AG04450 (cell line): ENCODE measurements around the gene SLC23A2. TPM values are rescaled to one million over a fixed set of nuclear protein-coding genes. Genes with fewer than 3 reads are reported as not detected.

Experiments used
- CTCF ChIA-PET: fragments of 300-600, 350-600 bp; formaldehyde crosslinking; extraction: SDS; loops from one replicate; lab custom pipeline; 2022; ENCODE audit warnings: antibody characterized with exemption, inconsistent platforms; lab: Charles Lee
- POLR2A ChIA-PET: fragments of 350-600 bp; formaldehyde crosslinking; extraction: SDS; loops from one replicate; lab custom pipeline; 2021; ENCODE audit warnings: antibody characterized with exemption, inconsistent platforms; lab: Yijun Ruan, JAX
- DNase-seq: peaks from one replicate; pipeline ENCODE4 v3.0.0-alpha.2; 2011; ENCODE audit warnings: low read depth, low spot score
- H3K27ac ChIP-seq: one replicate; pipeline ENCODE4 v1.5.1; 2012; ENCODE audit warnings: low read depth, low read length, control low read depth
- H3K27me3 ChIP-seq: one replicate; pipeline ENCODE4 v1.6.0; 2012; ENCODE audit warnings: low read length; ENCODE audit not compliant: control insufficient read depth, insufficient read depth
- H3K4me3 ChIP-seq: 2 replicates; pipeline ENCODE4 v1.5.1; 2011; ENCODE audit warnings: mild to moderate bottlenecking, low read depth, low read length, control low read depth
- H3K9me3 ChIP-seq: 2 replicates; pipeline ENCODE4 v1.5.1; 2012; ENCODE audit warnings: low read length; ENCODE audit not compliant: control insufficient read depth, insufficient read depth
- polyA plus RNA-seq: library from polyadenylated mRNA; depleted of rRNA; stranded (reverse); fragments of >200 nt; gene quantifications from 2 replicates; pipeline ENCODE4 v1.2.3, GENCODE V29; 2011
- TF ChIP-seq, protein P1 (sequence below): IDR thresholded peaks from 2 replicates; pipeline ENCODE4 v1.5.1; 2011; ENCODE audit warnings: low read depth, low read length, control low read depth, inconsistent platforms

The SLC23A2 gene
- polyA plus RNA-seq, 1 experiment, result 17.9 TPM

- H3K9me3 ChIP-seq, result no peaks in the 10 kb centered on the region
- peak overlapping the region; percentile 72 for H3K27ac ChIP-seq
- POLR2A ChIA-PET, result interaction anchor here (0.9 kb wide), 1 partner anchor 9 kb away, joined by 3 read pairs; no protein-coding TSS in a partner anchor
- no peak for DNase-seq
- no peaks in the 10 kb centered on the region for H3K27me3 ChIP-seq
- TF ChIP-seq, protein P1, sequence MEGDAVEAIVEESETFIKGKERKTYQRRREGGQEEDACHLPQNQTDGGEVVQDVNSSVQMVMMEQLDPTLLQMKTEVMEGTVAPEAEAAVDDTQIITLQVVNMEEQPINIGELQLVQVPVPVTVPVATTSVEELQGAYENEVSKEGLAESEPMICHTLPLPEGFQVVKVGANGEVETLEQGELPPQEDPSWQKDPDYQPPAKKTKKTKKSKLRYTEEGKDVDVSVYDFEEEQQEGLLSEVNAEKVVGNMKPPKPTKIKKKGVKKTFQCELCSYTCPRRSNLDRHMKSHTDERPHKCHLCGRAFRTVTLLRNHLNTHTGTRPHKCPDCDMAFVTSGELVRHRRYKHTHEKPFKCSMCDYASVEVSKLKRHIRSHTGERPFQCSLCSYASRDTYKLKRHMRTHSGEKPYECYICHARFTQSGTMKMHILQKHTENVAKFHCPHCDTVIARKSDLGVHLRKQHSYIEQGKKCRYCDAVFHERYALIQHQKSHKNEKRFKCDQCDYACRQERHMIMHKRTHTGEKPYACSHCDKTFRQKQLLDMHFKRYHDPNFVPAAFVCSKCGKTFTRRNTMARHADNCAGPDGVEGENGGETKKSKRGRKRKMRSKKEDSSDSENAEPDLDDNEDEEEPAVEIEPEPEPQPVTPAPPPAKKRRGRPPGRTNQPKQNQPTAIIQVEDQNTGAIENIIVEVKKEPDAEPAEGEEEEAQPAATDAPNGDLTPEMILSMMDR, result no peak
- no peak overlapping the region for H3K4me3 ChIP-seq
- CTCF ChIA-PET, result interaction anchor here (0.5 to 1.2 kb wide), 4 partner anchors 18 to 343 kb away, joined by 3 to 5 read pairs (median 3); no protein-coding TSS in a partner anchor
Measured at GRCh38 chr20:4951299-4951698, 50.0 kb downstream of the SLC23A2 start.

DNA sequence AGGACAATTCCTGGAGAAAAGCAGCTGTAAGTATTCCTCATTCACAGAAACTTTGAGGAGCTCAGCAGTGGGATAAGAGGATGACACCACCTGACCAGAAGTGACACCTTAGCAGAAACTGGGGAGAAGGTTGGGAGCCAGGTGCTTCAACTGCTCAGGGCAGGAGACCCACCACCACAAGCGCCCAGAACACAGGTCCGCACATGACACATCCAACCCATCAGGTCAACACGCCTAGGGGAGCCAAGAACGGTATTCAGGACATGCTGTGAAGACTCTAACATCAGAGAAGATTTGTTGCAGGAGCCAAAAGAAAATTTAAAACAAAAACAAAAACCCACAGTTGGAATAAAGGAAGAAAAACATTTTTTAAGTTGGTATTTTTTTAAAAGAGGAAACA lies 50.5 kb downstream of the SLC23A2 start:
- Histone ChIP-seq H3K27ac (peak overlapping the region; percentile 72), H3K4me3 (no peak overlapping the region), H3K9me3 (no peaks in the 10 kb centered on the region), H3K27me3 (no peaks in the 10 kb centered on the region)
- no peak for DNase-seq
- ChIA-PET CTCF (interaction anchor here (0.5 to 2.6 kb wide), 9 partner anchors 19 to 343 kb away, joined by 3 to 15 read pairs (median 3); no protein-coding TSS in a partner anchor), POLR2A (interaction anchor here (0.9 kb wide), 1 partner anchor 9 kb away, joined by 3 read pairs; no protein-coding TSS in a partner anchor)
- TF ChIP-seq, protein P1, result no peak

DNA sequence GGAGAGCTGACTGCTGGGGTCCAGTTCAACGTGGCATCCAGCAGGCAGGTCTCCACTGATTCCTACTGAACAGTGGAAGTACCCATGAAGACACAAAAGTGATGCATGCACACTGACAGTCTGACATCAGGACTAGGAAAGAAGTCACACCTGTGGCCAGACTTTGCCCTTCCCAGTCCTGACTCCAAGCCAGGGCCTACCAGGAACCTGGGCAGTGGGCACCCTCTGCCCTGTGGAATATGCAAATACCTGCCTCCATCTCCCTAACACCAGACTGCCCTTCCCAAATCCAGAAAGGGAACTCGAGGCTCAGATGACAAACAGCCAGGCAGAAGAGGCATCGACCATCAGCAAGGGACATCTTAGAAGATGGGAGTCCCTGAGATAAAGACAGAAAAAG lies 50.9 kb downstream of the SLC23A2 start:
- CTCF ChIA-PET, result interaction anchor here (0.7 to 2.6 kb wide), 9 partner anchors 19 to 342 kb away, joined by 3 to 15 read pairs (median 4); no protein-coding TSS in a partner anchor
- TF ChIP-seq, protein P1, result no peak
- H3K9me3 ChIP-seq, result no peaks in the 10 kb centered on the region
- H3K4me3 ChIP-seq, result no peak overlapping the region
- no peak for DNase-seq
- POLR2A ChIA-PET, result interaction anchor here (0.6 kb wide), 1 partner anchor 12 kb away, joined by 8 read pairs; no protein-coding TSS in a partner anchor
- H3K27ac ChIP-seq, result no peak overlapping the region
- H3K27me3 ChIP-seq, result no peaks in the 10 kb centered on the region

DNA sequence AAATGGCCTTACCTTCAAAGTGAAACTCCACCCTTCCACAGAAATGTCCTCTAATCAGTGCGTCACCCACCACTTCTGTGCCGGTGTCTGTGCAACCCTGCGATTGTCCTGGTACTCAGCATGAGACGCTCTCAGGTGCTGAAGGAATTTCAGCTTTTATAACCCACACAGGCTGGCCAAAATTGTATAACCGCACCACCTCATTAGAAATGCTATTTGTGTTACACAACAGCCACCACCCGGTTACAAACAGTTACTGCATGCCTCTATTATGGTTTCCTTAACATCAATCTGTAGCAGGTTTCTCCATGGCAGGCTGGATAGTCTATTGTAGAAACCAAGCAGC lies 51.5 kb downstream of the SLC23A2 start:
- no peak for DNase-seq
- H3K4me3 ChIP-seq, result no peak overlapping the region
- no peaks in the 10 kb centered on the region for H3K9me3 ChIP-seq
- no peaks in the 10 kb centered on the region for H3K27me3 ChIP-seq
- H3K27ac ChIP-seq, result no peak overlapping the region
- TF ChIP-seq, protein P1, result peak; percentile 78
- ChIA-PET POLR2A (interaction anchor here (0.6 kb wide), 1 partner anchor 11 kb away, joined by 8 read pairs; no protein-coding TSS in a partner anchor), CTCF (interaction anchor here (0.7 to 2.6 kb wide), 9 partner anchors 18 to 181 kb away, joined by 3 to 15 read pairs (median 4); no protein-coding TSS in a partner anchor)

GRCh38 chr20:4947817-4948559 lies 53.3 kb downstream of the SLC23A2 start:
- no peak overlapping the region for H3K27ac ChIP-seq
- POLR2A ChIA-PET, result no interaction called here
- DNase-seq, result no peak

More at GRCh38 chr20:4947817-4948559, 53.3 kb downstream of the SLC23A2 start:
- TF ChIP-seq, protein P1, result 0 out of 2 replicates have a peak, but pooled peaks have one; percentile 5
- no peaks in the 10 kb centered on the region for H3K9me3 ChIP-seq
- CTCF ChIA-PET, result interaction anchor here (1.0 to 2.6 kb wide), 6 partner anchors 8 to 153 kb away, joined by 3 to 15 read pairs (median 4); no protein-coding TSS in a partner anchor
- H3K27me3 ChIP-seq, result no peaks in the 10 kb centered on the region
- no peak overlapping the region for H3K4me3 ChIP-seq
